Pericardium fibroblast (primary cell): Measurements from ENCODE around the gene SLC16A12. TPM values are rescaled to one million over a fixed set of nuclear protein-coding genes. Genes with fewer than 3 reads are reported as not detected.

Experiments
- total RNA-seq: library from RNA; depleted of rRNA; stranded (reverse); fragments of >200 nt; gene quantifications from 2 replicates; pipeline ENCODE4 v1.2.3, GENCODE V29; 2015

Gene SLC16A12
- total RNA-seq = 3.6 and 16.1 TPM in 2 replicates

GRCh38 chr10:89535171-89536012, at the start of gene SLC16A12:
Gene SLC16A12, minus strand, starts transcription at chr10:89535594. Its CDS starts 73,016 bp downstream, at chr10:89462578.

GRCh38 chr10:89414146-89414878, 121.1 kb downstream of the SLC16A12 start, which contains the start of gene IFIT5:
Gene IFIT5, plus strand, starts transcription at chr10:89414568. Its CDS starts 231 bp downstream, at chr10:89414799.

GRCh38 chr10:89391907-89392756, 143.3 kb downstream of the SLC16A12 start, which contains the start of gene IFIT1:
Gene IFIT1, plus strand, starts transcription at chr10:89392623. Its CDS starts 90 bp downstream, at chr10:89392713.

Other genes with a start within 250 kb of the SLC16A12 start
- gene IFIT2, start 233.5 kb downstream of the SLC16A12 start, total RNA-seq = 4.0 and 4.7 TPM in 2 replicates
- gene IFIT3, start 207.6 kb downstream of the SLC16A12 start, total RNA-seq = 12.8 and 22.5 TPM in 2 replicates
- gene IFIT1B, start 157.5 kb downstream of the SLC16A12 start, total RNA-seq = not detected in 2 replicates
- 12.6 and 23.2 TPM in 2 replicates for gene IFIT1, start 143.0 kb downstream of the SLC16A12 start, total RNA-seq
- gene IFIT5, start 121.0 kb downstream of the SLC16A12 start, total RNA-seq = 13.7 and 14.2 TPM in 2 replicates
- 4.4 and 10.6 TPM in 2 replicates for gene PANK1, start 109.6 kb upstream of the SLC16A12 start, total RNA-seq
- gene KIF20B, start 166.0 kb upstream of the SLC16A12 start, total RNA-seq = 1.7 and 2.5 TPM in 2 replicates